SIG-M5 treated with dmso at 0.1 percent for 504 hours (cell line): ENCODE results near the gene GALNT10.

Experiments used
- DNase-seq: peaks from one replicate; lab custom pipeline; 2025; ENCODE audit not compliant: unreplicated experiment; lab: John Stamatoyannopoulos, UW

Gene GALNT10

DNA sequence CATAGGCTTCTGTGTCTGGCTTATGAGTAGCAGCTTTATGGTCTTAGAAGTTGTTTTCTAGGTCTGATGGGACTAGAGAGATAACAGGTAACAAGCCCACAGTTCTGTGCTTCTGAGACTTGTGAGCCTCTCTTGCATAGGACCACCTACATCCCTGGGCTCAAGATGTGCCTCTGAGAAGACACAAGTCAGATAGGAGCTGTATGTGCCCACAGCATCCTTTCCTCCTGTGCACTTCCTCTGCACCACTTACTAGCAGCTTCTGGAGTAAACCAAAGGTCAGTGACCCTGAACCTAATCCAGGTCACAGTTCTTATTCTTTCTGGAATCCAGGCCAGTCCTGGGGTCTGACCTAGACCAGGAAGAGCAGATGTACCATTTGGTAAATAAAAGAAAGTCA, 40.0 kb downstream of the GALNT10 start:
- DNase-seq: no peak

- no peak for DNase-seq
These were observed 44.0 kb downstream of the GALNT10 start for GRCh38 chr5:154234551-154234950.

DNA sequence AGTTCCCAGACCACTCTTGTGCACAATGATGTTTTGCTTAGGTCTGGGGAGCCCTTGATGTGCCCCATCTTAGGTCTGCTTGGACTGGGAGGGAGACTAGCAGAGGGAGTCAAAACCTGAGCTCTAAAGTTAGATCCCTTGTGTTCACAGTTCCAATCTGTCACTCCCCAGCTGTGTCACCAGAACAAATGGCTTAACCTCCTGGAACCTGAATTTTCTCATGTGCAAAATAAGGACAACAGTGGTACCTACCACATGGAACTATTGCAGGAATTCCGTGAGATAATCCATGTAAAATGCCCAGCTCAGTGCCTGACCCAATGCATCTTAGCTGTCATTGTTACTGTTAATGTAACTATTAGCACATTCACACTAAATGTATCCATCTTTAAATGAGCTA, 45.5 kb downstream of the GALNT10 start:
- no peak for DNase-seq

- no peak for DNase-seq
These were observed 46.2 kb downstream of the GALNT10 start for GRCh38 chr5:154236536-154237375.

DNA sequence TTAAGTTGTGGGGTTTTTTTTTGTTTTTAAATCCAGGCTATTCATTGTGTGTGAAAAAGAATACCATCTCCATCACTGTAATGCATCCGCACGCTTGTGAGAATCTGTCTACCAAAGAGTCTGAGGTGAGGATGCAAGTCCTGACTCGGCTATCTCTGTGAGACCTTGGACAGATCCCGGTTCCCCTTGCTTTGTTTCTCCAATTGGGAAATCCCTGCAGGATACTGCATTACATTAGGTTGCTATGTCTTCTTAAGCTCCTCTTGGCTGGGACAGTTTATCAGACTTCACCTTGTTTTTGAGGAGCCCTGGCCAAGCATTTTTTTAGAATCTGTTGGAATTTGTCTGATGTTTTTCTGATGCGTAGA, 46.8 kb downstream of the GALNT10 start:
- no peak for DNase-seq

GRCh38 chr5:154237946-154238345, 47.4 kb downstream of the GALNT10 start:
- no peak for DNase-seq

GRCh38 chr5:154238776-154239481, 48.4 kb downstream of the GALNT10 start:
- DNase-seq: no peak

- no peak for DNase-seq
These were observed 50.1 kb downstream of the GALNT10 start for GRCh38 chr5:154240595-154240994.

- DNase-seq: no peak
These were observed 50.5 kb downstream of the GALNT10 start for GRCh38 chr5:154241021-154241420.

DNA sequence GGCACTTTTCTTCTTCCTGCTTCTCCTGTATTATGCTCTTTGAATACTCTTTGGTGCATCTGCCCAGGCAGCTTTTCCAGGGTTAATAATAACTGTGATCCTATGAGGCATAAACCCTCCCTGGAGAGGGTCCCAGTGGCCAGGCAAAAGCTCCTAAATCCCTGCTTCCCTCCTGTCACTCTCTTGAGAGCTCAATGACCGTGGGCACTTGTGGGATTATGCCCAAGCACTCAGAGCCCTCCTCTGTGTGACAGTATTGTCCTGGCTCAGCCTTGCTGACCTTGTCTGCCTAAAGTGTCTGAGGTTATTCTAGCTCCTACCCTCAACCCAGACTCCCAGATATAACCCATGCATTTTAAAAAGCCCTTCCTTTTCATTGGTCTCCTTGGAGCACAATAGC, 51.9 kb downstream of the GALNT10 start:
- no peak for DNase-seq

DNA sequence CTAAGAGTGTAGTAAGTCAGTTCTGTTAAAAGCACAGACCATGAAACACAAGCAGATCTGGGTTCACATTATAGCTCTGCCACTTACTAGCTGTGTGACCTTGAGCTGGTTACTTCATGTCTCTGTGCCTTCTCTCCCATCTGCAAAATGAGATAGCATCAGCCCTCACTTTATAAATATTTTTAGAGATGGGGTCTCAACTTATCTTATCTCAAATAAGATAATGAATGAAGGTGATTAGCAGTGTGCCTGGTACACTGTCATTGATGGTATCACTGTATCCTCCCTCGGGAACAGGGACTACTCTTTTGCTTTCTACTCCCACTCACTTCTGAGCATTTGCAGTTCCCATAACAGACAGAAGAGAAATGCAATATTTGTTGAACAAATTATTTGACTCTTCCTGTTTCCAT, 52.4 kb downstream of the GALNT10 start:
- no peak for DNase-seq

GRCh38 chr5:154243736-154244135, 53.2 kb downstream of the GALNT10 start:
- no peak for DNase-seq

DNA sequence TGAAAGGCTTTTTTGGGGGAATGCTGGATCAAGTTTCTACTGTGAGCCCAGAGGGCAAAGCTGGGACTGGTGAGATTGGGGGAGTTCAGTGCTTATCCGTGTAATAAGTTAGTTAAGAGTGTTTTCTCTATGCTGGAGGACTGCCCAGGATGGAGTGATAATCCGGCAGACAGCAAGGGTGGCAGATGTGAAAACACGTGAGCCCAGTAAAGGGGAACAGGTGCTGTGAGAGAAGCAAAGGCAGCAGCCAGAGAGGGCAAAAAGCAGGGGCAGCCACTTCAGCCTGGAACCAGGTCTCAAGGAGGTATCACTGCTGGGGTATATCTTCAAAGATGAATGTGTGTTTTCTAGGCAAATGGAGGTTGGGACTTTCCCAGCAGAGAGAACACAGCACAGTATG, 53.9 kb downstream of the GALNT10 start:
- no peak for DNase-seq

- no peak for DNase-seq
These were observed 58.2 kb downstream of the GALNT10 start for GRCh38 chr5:154248691-154249090.

- no peak for DNase-seq
These were observed 59.3 kb downstream of the GALNT10 start for GRCh38 chr5:154249826-154250225.

- DNase-seq: no peak
These were observed 61.0 kb downstream of the GALNT10 start for GRCh38 chr5:154251529-154251928.

GRCh38 chr5:154253807-154254206, 63.3 kb downstream of the GALNT10 start:
- no peak for DNase-seq

DNA sequence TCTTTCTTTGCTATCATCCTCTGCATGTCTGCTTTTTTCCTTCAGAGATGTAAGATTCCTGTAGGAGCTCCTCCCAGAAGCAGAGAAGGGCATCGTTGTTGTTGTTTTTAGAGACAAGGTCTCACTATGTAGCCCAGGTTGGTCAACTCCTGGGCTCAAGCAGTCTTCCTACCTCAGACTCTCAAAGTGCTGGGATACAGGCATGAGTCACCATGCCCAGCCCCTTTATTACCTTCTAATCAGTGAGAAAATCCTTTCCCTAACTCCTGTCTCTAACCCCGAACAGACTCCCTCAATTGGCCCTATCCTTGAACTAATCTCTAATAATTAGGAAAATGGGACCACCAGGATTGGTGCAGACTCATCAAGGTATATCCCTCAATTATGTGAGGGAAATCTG, 64.4 kb downstream of the GALNT10 start:
- no peak for DNase-seq

DNA sequence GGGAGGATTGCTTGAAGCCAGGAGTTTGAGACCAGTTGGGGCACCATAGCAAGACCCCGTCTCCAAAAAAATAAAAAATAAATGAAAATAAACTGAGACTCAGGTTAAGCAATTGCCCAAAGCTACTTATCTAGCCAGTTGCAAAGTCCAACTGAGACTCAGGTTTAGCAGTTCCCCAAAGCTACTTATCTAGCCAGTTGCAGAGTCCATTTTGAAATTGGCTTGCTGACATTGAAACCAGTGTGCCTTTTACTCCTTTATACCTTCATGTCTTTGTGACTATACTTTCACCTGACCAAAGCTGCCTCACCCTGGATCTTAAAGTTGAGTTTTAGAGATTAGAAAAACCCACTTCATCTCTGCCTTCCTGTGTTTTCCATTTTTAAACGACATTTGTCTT, 66.5 kb downstream of the GALNT10 start:
- no peak for DNase-seq

DNA sequence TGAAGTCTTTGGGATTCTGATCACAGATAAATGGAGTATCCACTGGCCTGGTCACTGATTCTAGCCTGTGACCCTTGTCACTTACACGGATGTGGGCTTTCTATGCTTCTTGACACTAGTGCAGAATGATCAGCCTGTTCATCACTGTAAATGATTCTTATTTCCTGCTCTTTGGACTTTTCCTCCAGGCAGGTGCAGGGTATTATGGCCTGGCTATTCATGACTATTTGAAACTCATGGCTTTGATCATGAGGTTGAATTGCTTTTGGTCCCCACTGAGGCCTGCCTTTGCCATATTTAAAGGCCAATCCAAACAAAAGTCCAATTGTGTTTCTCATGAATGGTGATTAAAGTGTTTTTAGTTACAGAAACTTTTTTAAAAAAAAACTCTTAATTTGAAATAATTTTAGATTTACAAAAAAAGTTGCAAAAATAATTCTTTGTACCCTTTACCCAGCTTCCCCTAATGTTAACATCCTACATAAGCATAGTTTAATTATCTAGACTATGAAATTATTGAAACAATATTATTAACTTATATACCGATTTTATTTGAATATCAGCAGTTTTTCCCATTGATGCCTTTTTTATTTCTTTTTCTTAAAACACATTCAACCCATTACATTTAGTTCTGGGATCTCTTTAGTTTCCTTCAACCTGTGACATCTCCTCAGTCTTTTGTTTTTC, 68.1 kb downstream of the GALNT10 start:
- no peak for DNase-seq

- DNase-seq: no peak
These were observed 69.8 kb downstream of the GALNT10 start for GRCh38 chr5:154260224-154260927.
